MM.1S (cell line): ENCODE measurements around the gene OGT.

Experiments
- CTCF ChIP-seq: fragments of 300-600 bp; sonication (generic); IDR thresholded peaks from 2 replicates; pipeline ENCODE4 v1.5.1; 2016; ENCODE audit warnings: antibody characterized with exemption, low read length, mixed read lengths
- EZH2 ChIP-seq: fragments of 300-600 bp; sonication (generic); optimal IDR thresholded peaks from 2 replicates; pipeline ENCODE3; 2017; ENCODE audit warnings: low read depth, mild to moderate bottlenecking, antibody characterized with exemption, low read length, mixed read lengths
- EZH2phosphoT487 ChIP-seq: fragments of 300-600 bp; sonication (generic); IDR thresholded peaks from 2 replicates; pipeline ENCODE4 v1.6.1; 2018; ENCODE audit warnings: antibody characterized with exemption, low read length

GRCh38 chrX:71546879-71547278, 14.0 kb downstream of the OGT start:
- no peak for TF ChIP-seq EZH2phosphoT487
- no peak for TF ChIP-seq CTCF
- no peak for TF ChIP-seq EZH2
